Measurements from ENCODE around the gene ABCA13. TPM values are rescaled to one million over a fixed set of nuclear protein-coding genes. Genes with fewer than 3 reads are reported as not detected.

The ABCA13 gene
- total and polyA plus RNA-seq, 2 donors (not counting 3 experiments of a cell fraction or from before 2014, with no cell fraction given) = 0.01 to 0.11 TPM

- ChIA-PET POLR2A (no interaction called here), CTCF (interaction anchor here (1.3 to 2.8 kb wide), 3 partner anchors 49 to 140 kb away, joined by 3 to 8 read pairs (median 7); no protein-coding TSS in a partner anchor)
- Histone ChIP-seq H3K27me3 (ENCODE audit: control insufficient read depth in 2 of 2, insufficient read depth in 2 of 2, low read length in 2 of 2) (no peaks in the 10 kb centered on the region), H3K27ac (ENCODE audit: insufficient read depth, low read depth, low read length) (peak overlapping the region; percentile 86), H3K4me3 (replicated peaks in 1 of 3; ENCODE audit: insufficient read depth in 1 of 3, low read depth in 1 of 3, low read length in 3 of 3) (no peak overlapping the region), H3K4me1 (ENCODE audit: control insufficient read depth, extremely low read depth, insufficient read depth, low read length) (peaks cover 35% of the 10 kb centered on the region), H3K9me1 (replicated peaks; ENCODE audit: control insufficient read depth, extremely low read depth, insufficient read depth, low read length) (no peaks in the 10 kb centered on the region), H3K79me2 (ENCODE audit: control insufficient read depth, insufficient read depth, low read length) (no peaks in the 10 kb centered on the region), H4K20me1 (replicated peaks; ENCODE audit: control insufficient read depth, extremely low read depth, insufficient read depth, low read length) (no peaks in the 10 kb centered on the region), H3K9me3 (replicated peaks; ENCODE audit: control insufficient read depth, insufficient read depth, low read length) (no peaks in the 10 kb centered on the region), H3K9ac (replicated peaks; ENCODE audit: extremely low read depth, insufficient read depth, low read length) (peak overlapping the region; percentile 56), H3K4me2 (ENCODE audit: insufficient read depth, low read length) (peak overlapping the region; percentile 59), H3K36me3 (ENCODE audit: control insufficient read depth in 2 of 2, extremely low read depth in 1 of 2, insufficient read depth in 2 of 2, low read length in 2 of 2) (no peaks in the 10 kb centered on the region), H2AFZ (ENCODE audit: low read depth, low read length) (peak overlapping the region; percentile 51)
- intact Hi-C loops (cut with micrococcal nuclease) = loop anchor here (1.0 to 5.0 kb wide), 3 partner anchors 76 to 304 kb away; partner anchors contain the start of gene UPP1
- DNase-seq (ENCODE audit: low read depth, low spot score) (peak; percentile 84), FAIRE-seq (peak; percentile 88)
- no TSS peak for BruUV-seq (replicated peaks)
- dilution Hi-C loops (cut with MboI; ENCODE audit: extremely low pct_ligation_motif_present, low sequenced_read_pairs) = no loop called here
- no peak for TF ChIP-seq MYC (IDR thresholded peaks at IDR 0.05; ENCODE audit: low read depth, low read length)
- TF ChIP-seq JUN (IDR thresholded peaks at IDR 0.05; ENCODE audit: borderline replicate concordance, insufficient read depth, insufficient read length, low read depth) = peak; percentile 82
- peak; percentile 82 for TF ChIP-seq POLR2AphosphoS5 (IDR thresholded peaks at IDR 0.05; ENCODE audit: insufficient read depth, low read depth, low read length)
- peak; percentile 96 for TF ChIP-seq FOS (IDR thresholded peaks at IDR 0.05; ENCODE audit: borderline replicate concordance, insufficient read depth, low read length)
- no peak for TF ChIP-seq EZH2 (IDR thresholded peaks at IDR 0.05; ENCODE audit: borderline replicate concordance, low read depth, low read length, severe bottlenecking)
- peak; percentile 88 for TF ChIP-seq GATA2 (IDR thresholded peaks at IDR 0.05; ENCODE audit: insufficient read depth, insufficient read length, low read depth, low read length)
- peak; percentile 30 for TF ChIP-seq POLR2A (IDR thresholded peaks at IDR 0.05; ENCODE audit: low read depth, low read length)
- no peak for TF ChIP-seq CTCF (IDR thresholded peaks at IDR 0.05; ENCODE audit: extremely low read depth in 1 of 2, insufficient read depth in 1 of 2, low read depth in 1 of 2, low read length in 2 of 2)
These were observed 79.2 kb downstream of the ABCA13 start for GRCh38 chr7:48250441-48250951.
